HG03175 (cell line): Measurements from ENCODE around the gene PRR5L.
A peak's percentile ranks its signal among the peaks of the same experiment; 100 is the strongest.
"Not testable (repeated sequence)": the region's sequence is repeated elsewhere in the genome, so short reads cannot be mapped to it uniquely, and the experiment has no call there.

Source experiments
- ATAC-seq: cut with Tn5 transposase; IDR thresholded peaks from one replicate; pipeline ENCODE4 v1.9.1; 2021; ENCODE audit warnings: mild to moderate bottlenecking, moderate library complexity; ENCODE audit not compliant: unreplicated experiment

PRR5L gene

GRCh38 chr11:36325403-36325802 lies 29.3 kb downstream of the PRR5L start:
- not testable (repeated sequence) for ATAC-seq

GRCh38 chr11:36326524-36327419 lies 30.7 kb downstream of the PRR5L start:
- no peak for ATAC-seq

- ATAC-seq, result no peak
Measured at GRCh38 chr11:36328966-36329673, 33.0 kb downstream of the PRR5L start.

GRCh38 chr11:36330411-36330810 lies 34.3 kb downstream of the PRR5L start:
- no peak for ATAC-seq

- no peak for ATAC-seq
Measured at GRCh38 chr11:36333468-36333867, 37.4 kb downstream of the PRR5L start.

GRCh38 chr11:36333897-36334296 lies 37.8 kb downstream of the PRR5L start:
- peak; percentile 51 for ATAC-seq

- ATAC-seq, result no peak
Measured at GRCh38 chr11:36339888-36340287, 43.8 kb downstream of the PRR5L start.

- ATAC-seq, result no peak
Measured at GRCh38 chr11:36340897-36341296, 44.8 kb downstream of the PRR5L start.

- ATAC-seq, result no peak
Measured at GRCh38 chr11:36341915-36342314, 45.8 kb downstream of the PRR5L start.

GRCh38 chr11:36342327-36342726 lies 46.2 kb downstream of the PRR5L start:
- no peak for ATAC-seq

- no peak for ATAC-seq
Measured at GRCh38 chr11:36343436-36343835, 47.3 kb downstream of the PRR5L start.

GRCh38 chr11:36345084-36345511 lies 49.0 kb downstream of the PRR5L start:
- no peak for ATAC-seq

- no peak for ATAC-seq
Measured at GRCh38 chr11:36345535-36346141, 49.5 kb downstream of the PRR5L start.

GRCh38 chr11:36346562-36347383 lies 50.7 kb downstream of the PRR5L start:
- no peak for ATAC-seq

GRCh38 chr11:36347384-36347906 lies 51.4 kb downstream of the PRR5L start:
- ATAC-seq, result no peak

GRCh38 chr11:36349351-36350136 lies 53.5 kb downstream of the PRR5L start:
- ATAC-seq, result no peak

GRCh38 chr11:36350137-36350513 lies 54.0 kb downstream of the PRR5L start:
- ATAC-seq, result no peak

- no peak for ATAC-seq
Measured at GRCh38 chr11:36352922-36353321, 56.8 kb downstream of the PRR5L start.

GRCh38 chr11:36354221-36355003 lies 58.3 kb downstream of the PRR5L start:
- peak; percentile 86 for ATAC-seq
